CD14-positive monocyte (primary cell): Measurements from ENCODE around the gene KCNK13. TPM values are rescaled to one million over a fixed set of nuclear protein-coding genes. Genes with fewer than 3 reads are reported as not detected.

Source experiments
- DNase-seq, 3 donors: peaks; one replicate each; pipeline ENCODE4 v3.0.0-alpha.2; 2011 to 2022
- H2AFZ ChIP-seq: 2 replicates; pipeline ENCODE4 v1.6.0; 2012; ENCODE audit warnings: mild to moderate bottlenecking, low read depth, low read length, inconsistent platforms; ENCODE audit not compliant: insufficient read depth, poor library complexity, severe bottlenecking
- H3K27ac ChIP-seq, 2 donors: 1 replicate in 1 of 2; 2 replicates in 1 of 2; pipeline ENCODE4 v1.5.1; 2012 to 2013; ENCODE audit warnings: low read length in 2 of 2, control low read depth in 1 of 2, inconsistent platforms in 1 of 2, low read depth in 1 of 2, mild to moderate bottlenecking in 1 of 2
- H3K27me3 ChIP-seq, 2 donors: one replicate each; pipeline versions ENCODE4 v1.6.0 to v1.6.1; 2011 to 2013; ENCODE audit warnings: low read length in 2 of 2; ENCODE audit not compliant: control insufficient read depth in 2 of 2, insufficient read depth in 2 of 2
- H3K36me3 ChIP-seq, 2 donors: replicated peaks in 1 of 2; 1 replicate in 1 of 2; 2 replicates in 1 of 2; pipeline versions ENCODE4 v1.5.1 to v1.6.1; 2012 to 2013; ENCODE audit warnings: low read length in 2 of 2, control low read depth in 1 of 2, inconsistent platforms in 1 of 2, mild to moderate bottlenecking in 1 of 2; ENCODE audit not compliant: insufficient read depth in 2 of 2, control insufficient read depth in 1 of 2
- H3K4me1 ChIP-seq, 2 donors: 1 replicate in 1 of 2; 2 replicates in 1 of 2; pipeline versions ENCODE4 v1.5.1 to v1.6.1; 2012 to 2013; ENCODE audit warnings: low read length in 2 of 2, control low read depth in 1 of 2, inconsistent platforms in 1 of 2, mild to moderate bottlenecking in 1 of 2, moderate library complexity in 1 of 2; ENCODE audit not compliant: insufficient read depth in 2 of 2, control insufficient read depth in 1 of 2
- H3K4me2 ChIP-seq: replicated peaks from 2 replicates; pipeline ENCODE3; 2012; ENCODE audit warnings: low read length, moderate library complexity, mild to moderate bottlenecking; ENCODE audit not compliant: poor library complexity, severe bottlenecking; ENCODE audit errors: extremely low read depth
- H3K4me3 ChIP-seq, 3 experiments: fragments of 200-600 bp in 1 of 3; sonication (generic) in 1 of 3; replicated peaks in 1 of 3; 1 replicate in 2 of 3; 2 replicates in 1 of 3; pipeline ENCODE4 v1.5.1; 2011 to 2013; ENCODE audit warnings: low read length in 3 of 3, mild to moderate bottlenecking in 3 of 3, control low read depth in 2 of 3, low read depth in 2 of 3, inconsistent platforms in 1 of 3, moderate library complexity in 1 of 3
- H3K79me2 ChIP-seq: 2 replicates; pipeline ENCODE4 v1.6.0; 2012; ENCODE audit warnings: mild to moderate bottlenecking, control low read depth, inconsistent platforms, low read length, moderate library complexity; ENCODE audit not compliant: insufficient read depth
- H3K9ac ChIP-seq: 2 replicates; pipeline ENCODE4 v1.6.0; 2017; ENCODE audit warnings: low read length, mild to moderate bottlenecking; ENCODE audit not compliant: insufficient read depth, poor library complexity, severe bottlenecking
- H3K9me3 ChIP-seq, 2 donors: replicated peaks in 1 of 2; 1 replicate in 1 of 2; 2 replicates in 1 of 2; pipeline versions ENCODE4 v1.5.1 to v1.6.1; 2012 to 2013; ENCODE audit warnings: low read length in 2 of 2, control low read depth in 1 of 2; ENCODE audit not compliant: control insufficient read depth in 1 of 2, insufficient read depth in 1 of 2
- H4K20me1 ChIP-seq: 2 replicates; pipeline ENCODE4 v1.6.0; 2012; ENCODE audit warnings: mild to moderate bottlenecking, low read length, control low read depth, moderate library complexity; ENCODE audit not compliant: insufficient read depth
- H3K27ac Mint-ChIP-seq, 7 donors: one replicate each; pipeline ENCODE4 v1.8.0; 2020; ENCODE audit warnings: mild to moderate bottlenecking in 7 of 7, mixed read lengths in 7 of 7, moderate library complexity in 6 of 7, inconsistent platforms in 2 of 7
- H3K27me3 Mint-ChIP-seq, 3 donors: one replicate each; pipeline ENCODE4 v1.8.0; 2021 to 2022; ENCODE audit warnings: low read depth in 3 of 3, mild to moderate bottlenecking in 3 of 3, mixed read lengths in 3 of 3, moderate library complexity in 3 of 3, inconsistent platforms in 1 of 3
- H3K36me3 Mint-ChIP-seq, 2 donors: one replicate each; pipeline ENCODE4 v1.8.0; 2020; ENCODE audit warnings: mixed read lengths in 2 of 2, inconsistent platforms in 1 of 2, mild to moderate bottlenecking in 1 of 2
- H3K4me1 Mint-ChIP-seq: one replicate; pipeline ENCODE4 v1.8.0; 2020; ENCODE audit warnings: mild to moderate bottlenecking, mixed read lengths
- H3K4me3 Mint-ChIP-seq, 2 donors: one replicate each; pipeline ENCODE4 v1.8.0; 2020; ENCODE audit warnings: mild to moderate bottlenecking in 2 of 2, mixed read lengths in 2 of 2, moderate library complexity in 1 of 2
- H3K9me3 Mint-ChIP-seq, 7 donors: one replicate each; pipeline ENCODE4 v1.8.0; 2020 to 2022; ENCODE audit warnings: mixed read lengths in 7 of 7, mild to moderate bottlenecking in 6 of 7, moderate library complexity in 6 of 7, inconsistent platforms in 2 of 7
- WGBS: methylation state at CpG from one replicate; pipeline ENCODE4 v1.1.5; 2013; ENCODE audit warnings: missing lambda C conversion rate; ENCODE audit not compliant: insufficient coverage; 5-methylcytosine and 5-hydroxymethylcytosine counted together
- intact Hi-C, 2 donors: fragments of 100-400 bp; cut with micrococcal nuclease; formaldehyde crosslinking; loops; one replicate each; pipeline versions ENCODE4 v1.15.0 to v1.15.1; 2023
- polyA plus RNA-seq, 3 donors: library from polyadenylated mRNA; depleted of rRNA in 1 of 3; unstranded in 2 of 3; stranded (reverse) in 1 of 3; fragments of 300-500 nt in 2 of 3; fragments of >200 nt in 1 of 3; fragmentation: Illumina TruSeq in 2 of 3; gene quantifications; 1 replicate in 2 of 3; 2 replicates in 1 of 3; pipeline ENCODE4 v1.2.3, GENCODE V29; 2012 to 2021
- TF ChIP-seq, protein P1 (sequence below): fragments of 200-600 bp; IDR thresholded peaks from one replicate; pipeline ENCODE4 v1.8.0; 2022; ENCODE audit warnings: antibody characterized with exemption, mild to moderate bottlenecking

KCNK13 gene
- polyA plus RNA-seq, 3 donors = 1.6 to 4.2 (median 2.9) TPM

DNA sequence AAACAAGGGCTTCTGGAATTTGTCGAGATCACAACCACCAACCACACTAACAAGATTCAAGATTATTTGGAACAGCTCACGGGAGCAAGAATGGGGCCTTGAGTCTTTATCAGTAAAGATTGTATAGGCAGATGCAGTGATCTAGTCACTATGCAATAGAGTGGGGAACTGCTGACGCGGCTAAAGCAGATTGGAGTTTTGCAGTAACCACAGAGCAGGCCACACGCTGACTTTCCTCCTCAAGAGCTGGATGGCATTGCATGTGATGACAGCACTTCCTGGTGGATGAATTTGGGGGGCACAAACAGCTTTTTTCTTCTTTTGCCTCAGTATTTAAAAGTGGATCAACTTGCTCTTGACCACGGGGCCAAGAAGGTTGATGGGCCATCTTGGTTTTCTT lies 46.0 kb downstream of the KCNK13 start:
- peaks cover 3% of the 10 kb centered on the region for H3K4me1 Mint-ChIP-seq
- Histone ChIP-seq H3K4me1 (no peaks in the 10 kb centered on the region), H3K27ac (no peak overlapping the region), H3K27me3 (no peaks in the 10 kb centered on the region), H2AFZ (no peak overlapping the region), H3K4me3 (no peak overlapping the region), H3K9ac (no peak overlapping the region), H4K20me1 (peaks cover 7% of the 10 kb centered on the region), H3K4me2 (no peak overlapping the region), H3K36me3 (no peaks in the 10 kb centered on the region), H3K79me2 (no peaks in the 10 kb centered on the region), H3K9me3 (no peaks in the 10 kb centered on the region)
- 65% methylated on average over 3 of the region's 6 CpGs for WGBS
- no peak overlapping the region for H3K27ac Mint-ChIP-seq
- H3K36me3 Mint-ChIP-seq = peaks cover 3% of the 10 kb centered on the region in 2 donors
- TF ChIP-seq, protein P1, sequence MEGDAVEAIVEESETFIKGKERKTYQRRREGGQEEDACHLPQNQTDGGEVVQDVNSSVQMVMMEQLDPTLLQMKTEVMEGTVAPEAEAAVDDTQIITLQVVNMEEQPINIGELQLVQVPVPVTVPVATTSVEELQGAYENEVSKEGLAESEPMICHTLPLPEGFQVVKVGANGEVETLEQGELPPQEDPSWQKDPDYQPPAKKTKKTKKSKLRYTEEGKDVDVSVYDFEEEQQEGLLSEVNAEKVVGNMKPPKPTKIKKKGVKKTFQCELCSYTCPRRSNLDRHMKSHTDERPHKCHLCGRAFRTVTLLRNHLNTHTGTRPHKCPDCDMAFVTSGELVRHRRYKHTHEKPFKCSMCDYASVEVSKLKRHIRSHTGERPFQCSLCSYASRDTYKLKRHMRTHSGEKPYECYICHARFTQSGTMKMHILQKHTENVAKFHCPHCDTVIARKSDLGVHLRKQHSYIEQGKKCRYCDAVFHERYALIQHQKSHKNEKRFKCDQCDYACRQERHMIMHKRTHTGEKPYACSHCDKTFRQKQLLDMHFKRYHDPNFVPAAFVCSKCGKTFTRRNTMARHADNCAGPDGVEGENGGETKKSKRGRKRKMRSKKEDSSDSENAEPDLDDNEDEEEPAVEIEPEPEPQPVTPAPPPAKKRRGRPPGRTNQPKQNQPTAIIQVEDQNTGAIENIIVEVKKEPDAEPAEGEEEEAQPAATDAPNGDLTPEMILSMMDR = no peak
- intact Hi-C loops = no loop called here
- H3K4me3 Mint-ChIP-seq = no peak overlapping the region
- no peak for DNase-seq
- H3K9me3 Mint-ChIP-seq = peaks cover 0 to 8% (median 0%) of the 10 kb centered on the region in 7 donors
- peaks cover 12 to 39% (median 15%) of the 10 kb centered on the region in 3 donors for H3K27me3 Mint-ChIP-seq

DNA sequence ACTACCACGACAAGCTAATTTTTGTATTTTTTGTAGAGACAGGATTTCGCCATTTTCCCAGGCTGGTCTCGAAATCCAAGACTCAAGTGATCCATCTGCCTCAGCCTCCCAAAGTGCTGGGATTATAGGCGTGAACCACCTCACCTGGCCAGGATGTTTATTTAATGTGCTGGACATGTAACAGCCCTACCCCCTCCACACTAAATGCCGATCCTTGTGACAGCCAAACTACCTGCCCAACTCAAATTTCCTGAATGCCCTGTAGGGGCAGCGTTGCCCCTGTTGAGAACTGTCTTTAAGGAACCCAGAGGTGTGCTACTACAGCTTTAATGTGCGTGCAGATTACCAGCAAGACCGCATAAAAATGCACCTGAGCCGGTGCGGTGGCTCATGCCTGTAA lies 48.1 kb downstream of the KCNK13 start:
- WGBS = 82% methylated on average over 8 of the region's 10 CpGs
- Histone ChIP-seq H3K36me3 (no peaks in the 10 kb centered on the region), H4K20me1 (peaks cover 10% of the 10 kb centered on the region), H3K4me3 (no peak overlapping the region), H2AFZ (no peak overlapping the region), H3K4me2 (no peak overlapping the region), H3K27ac (no peak overlapping the region), H3K9ac (no peak overlapping the region), H3K79me2 (no peaks in the 10 kb centered on the region), H3K9me3 (no peaks in the 10 kb centered on the region), H3K4me1 (no peaks in the 10 kb centered on the region), H3K27me3 (no peaks in the 10 kb centered on the region)
- Mint-ChIP-seq H3K9me3 (peaks cover 0 to 4% (median 0%) of the 10 kb centered on the region in 7 donors), H3K36me3 (peaks cover 3% of the 10 kb centered on the region in 2 donors), H3K4me1 (peaks cover 3% of the 10 kb centered on the region), H3K27me3 (peaks cover 10 to 37% (median 19%) of the 10 kb centered on the region in 3 donors), H3K4me3 (peak overlapping the region in 1 of 2 donors; percentile 3), H3K27ac (no peak overlapping the region)
- intact Hi-C loops = no loop called here
- TF ChIP-seq, protein P1 = peak; percentile 34
- DNase-seq = no peak
